Coronary artery (tissue), 2 donors: Measurements from ENCODE around the gene TCFL5.

Experiments used
- DNase-seq: peaks from one replicate; pipeline ENCODE4 v3.0.0-alpha.2; 2017; ENCODE audit warnings: low spot score
- H3K27ac ChIP-seq, 2 donors: fragments of 200-600 bp; sonication (generic); one replicate each; pipeline ENCODE4 v1.5.1; 2016 to 2019
- H3K4me3 ChIP-seq: fragments of 200-600 bp; sonication (generic); 2 replicates; pipeline ENCODE4 v1.5.1; 2016; ENCODE audit warnings: mild to moderate bottlenecking, moderate library complexity
- TF ChIP-seq, protein P1 (sequence below): fragments of 200-600 bp; sonication (generic); IDR thresholded peaks from one replicate; pipeline ENCODE4 v1.5.1; 2019; ENCODE audit warnings: antibody characterized with exemption

TCFL5 gene

DNA sequence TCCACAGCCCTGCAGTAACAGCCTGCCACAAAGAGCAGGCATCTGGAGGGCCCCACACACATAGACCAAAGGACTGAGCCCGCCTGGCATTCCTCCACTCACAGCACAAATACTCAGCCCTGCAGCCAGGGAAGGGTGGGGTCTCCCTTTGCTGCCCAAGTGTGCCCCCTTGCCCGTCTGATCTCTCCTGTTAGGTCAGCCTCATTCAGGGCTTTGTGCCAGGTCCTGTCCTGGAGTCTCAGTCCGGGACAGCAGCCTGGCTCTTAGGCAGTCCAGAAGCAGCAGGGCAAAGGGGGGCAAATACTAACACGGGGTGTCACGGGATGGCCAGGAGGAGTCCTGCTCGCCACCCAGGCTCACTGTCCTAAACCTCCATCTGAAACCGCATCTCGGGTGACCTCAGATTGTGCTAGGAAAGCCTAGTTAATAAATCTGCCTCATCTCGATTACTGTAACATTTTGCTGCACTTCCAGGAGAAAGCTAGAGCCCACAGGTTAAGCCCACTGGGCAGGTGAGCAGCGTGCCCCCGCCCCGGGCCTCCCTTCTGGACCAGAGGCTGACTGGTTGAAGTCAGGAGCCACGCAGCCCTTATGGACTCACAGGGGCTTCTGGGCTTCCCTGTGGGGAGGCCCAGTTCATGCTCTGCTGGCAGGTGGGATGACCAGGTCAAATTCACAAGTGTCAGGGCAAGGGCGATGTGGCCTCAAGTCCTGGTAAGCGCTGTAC is 60.2 kb downstream of the TCFL5 start:
- no peak overlapping the region for H3K4me3 ChIP-seq
- TF ChIP-seq, protein P1, sequence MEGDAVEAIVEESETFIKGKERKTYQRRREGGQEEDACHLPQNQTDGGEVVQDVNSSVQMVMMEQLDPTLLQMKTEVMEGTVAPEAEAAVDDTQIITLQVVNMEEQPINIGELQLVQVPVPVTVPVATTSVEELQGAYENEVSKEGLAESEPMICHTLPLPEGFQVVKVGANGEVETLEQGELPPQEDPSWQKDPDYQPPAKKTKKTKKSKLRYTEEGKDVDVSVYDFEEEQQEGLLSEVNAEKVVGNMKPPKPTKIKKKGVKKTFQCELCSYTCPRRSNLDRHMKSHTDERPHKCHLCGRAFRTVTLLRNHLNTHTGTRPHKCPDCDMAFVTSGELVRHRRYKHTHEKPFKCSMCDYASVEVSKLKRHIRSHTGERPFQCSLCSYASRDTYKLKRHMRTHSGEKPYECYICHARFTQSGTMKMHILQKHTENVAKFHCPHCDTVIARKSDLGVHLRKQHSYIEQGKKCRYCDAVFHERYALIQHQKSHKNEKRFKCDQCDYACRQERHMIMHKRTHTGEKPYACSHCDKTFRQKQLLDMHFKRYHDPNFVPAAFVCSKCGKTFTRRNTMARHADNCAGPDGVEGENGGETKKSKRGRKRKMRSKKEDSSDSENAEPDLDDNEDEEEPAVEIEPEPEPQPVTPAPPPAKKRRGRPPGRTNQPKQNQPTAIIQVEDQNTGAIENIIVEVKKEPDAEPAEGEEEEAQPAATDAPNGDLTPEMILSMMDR = no peak
- no peak for DNase-seq
- no peak overlapping the region for H3K27ac ChIP-seq

GRCh38 chr20:62800314-62801259 is 61.0 kb downstream of the TCFL5 start:
- H3K27ac ChIP-seq = no peak overlapping the region
- no peak for DNase-seq
- TF ChIP-seq, protein P1 = no peak
- no peak overlapping the region for H3K4me3 ChIP-seq

GRCh38 chr20:62799873-62800272 is 61.7 kb downstream of the TCFL5 start:
- no peak overlapping the region for H3K27ac ChIP-seq
- TF ChIP-seq, protein P1 = no peak
- H3K4me3 ChIP-seq = no peak overlapping the region
- no peak for DNase-seq

GRCh38 chr20:62799459-62799858 is 62.2 kb downstream of the TCFL5 start:
- TF ChIP-seq, protein P1 = no peak
- no peak overlapping the region for H3K4me3 ChIP-seq
- DNase-seq = no peak
- H3K27ac ChIP-seq = no peak overlapping the region

GRCh38 chr20:62799036-62799435 is 62.6 kb downstream of the TCFL5 start:
- DNase-seq = no peak
- TF ChIP-seq, protein P1 = no peak
- Histone ChIP-seq H3K27ac (no peak overlapping the region), H3K4me3 (no peak overlapping the region)

GRCh38 chr20:62797671-62798532 is 63.7 kb downstream of the TCFL5 start:
- no peak for DNase-seq
- TF ChIP-seq, protein P1 = no peak
- Histone ChIP-seq H3K4me3 (no peak overlapping the region), H3K27ac (peak overlapping the region; percentile 87 to 91)
